GM21381 (cell line): ENCODE data around the gene HMGN1.

ENCODE experiments used
- ATAC-seq: cut with Tn5 transposase; IDR thresholded peaks from one replicate; pipeline ENCODE4 v1.9.1; 2021; ENCODE audit warnings: mild to moderate bottlenecking, moderate library complexity; ENCODE audit not compliant: unreplicated experiment

Gene HMGN1

GRCh38 chr21:39334611-39335010, 14.3 kb downstream of the HMGN1 start:
- ATAC-seq = no peak

DNA sequence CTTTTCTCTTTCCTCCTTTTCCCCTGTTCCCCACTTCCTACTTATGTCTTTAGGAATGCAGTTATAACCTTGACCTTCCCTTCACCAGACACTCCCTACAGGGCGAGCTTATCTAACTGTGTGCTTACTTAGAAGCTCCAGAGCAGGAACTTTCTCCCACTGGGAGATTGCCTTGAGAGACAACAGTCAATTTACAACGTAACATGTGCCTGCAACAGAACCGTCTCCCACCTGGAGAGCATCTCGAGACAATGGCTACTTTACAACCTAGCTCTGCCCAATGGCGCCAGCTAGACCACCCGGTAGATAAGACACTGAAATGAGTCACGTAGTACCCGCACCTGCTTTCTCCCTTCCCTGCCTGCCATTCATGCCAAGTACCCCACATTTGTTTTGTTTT, 16.7 kb downstream of the HMGN1 start:
- no peak for ATAC-seq

- no peak for ATAC-seq
These were observed 18.9 kb downstream of the HMGN1 start for GRCh38 chr21:39330001-39330400.

GRCh38 chr21:39327727-39328126, 21.2 kb downstream of the HMGN1 start:
- ATAC-seq = no peak

GRCh38 chr21:39326607-39327307, 22.1 kb downstream of the HMGN1 start:
- no peak for ATAC-seq

GRCh38 chr21:39325458-39325857, 23.4 kb downstream of the HMGN1 start:
- ATAC-seq = no peak

DNA sequence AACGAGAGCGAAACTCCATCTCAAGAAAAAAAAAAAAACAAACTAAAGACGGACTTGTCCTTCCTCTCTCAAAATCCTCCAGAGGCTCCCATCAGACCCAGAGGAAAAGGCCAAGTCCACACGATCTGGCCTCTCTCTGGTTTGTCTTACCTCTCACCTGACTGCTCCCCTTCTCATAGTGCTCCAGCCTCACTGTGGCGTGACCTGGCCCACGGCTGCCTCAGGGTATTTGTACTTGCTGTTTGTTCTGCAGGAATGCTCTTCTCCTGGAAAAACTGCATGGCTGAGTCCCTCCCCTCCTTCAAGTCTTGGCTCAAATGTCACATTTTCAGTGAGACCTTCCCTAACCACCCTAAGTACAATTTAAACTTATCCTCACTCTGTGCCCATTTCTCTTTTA, 27.5 kb downstream of the HMGN1 start:
- ATAC-seq = no peak

- no peak for ATAC-seq
These were observed 29.0 kb downstream of the HMGN1 start for GRCh38 chr21:39319814-39320332.

GRCh38 chr21:39319251-39319756, 29.6 kb downstream of the HMGN1 start:
- no peak for ATAC-seq

DNA sequence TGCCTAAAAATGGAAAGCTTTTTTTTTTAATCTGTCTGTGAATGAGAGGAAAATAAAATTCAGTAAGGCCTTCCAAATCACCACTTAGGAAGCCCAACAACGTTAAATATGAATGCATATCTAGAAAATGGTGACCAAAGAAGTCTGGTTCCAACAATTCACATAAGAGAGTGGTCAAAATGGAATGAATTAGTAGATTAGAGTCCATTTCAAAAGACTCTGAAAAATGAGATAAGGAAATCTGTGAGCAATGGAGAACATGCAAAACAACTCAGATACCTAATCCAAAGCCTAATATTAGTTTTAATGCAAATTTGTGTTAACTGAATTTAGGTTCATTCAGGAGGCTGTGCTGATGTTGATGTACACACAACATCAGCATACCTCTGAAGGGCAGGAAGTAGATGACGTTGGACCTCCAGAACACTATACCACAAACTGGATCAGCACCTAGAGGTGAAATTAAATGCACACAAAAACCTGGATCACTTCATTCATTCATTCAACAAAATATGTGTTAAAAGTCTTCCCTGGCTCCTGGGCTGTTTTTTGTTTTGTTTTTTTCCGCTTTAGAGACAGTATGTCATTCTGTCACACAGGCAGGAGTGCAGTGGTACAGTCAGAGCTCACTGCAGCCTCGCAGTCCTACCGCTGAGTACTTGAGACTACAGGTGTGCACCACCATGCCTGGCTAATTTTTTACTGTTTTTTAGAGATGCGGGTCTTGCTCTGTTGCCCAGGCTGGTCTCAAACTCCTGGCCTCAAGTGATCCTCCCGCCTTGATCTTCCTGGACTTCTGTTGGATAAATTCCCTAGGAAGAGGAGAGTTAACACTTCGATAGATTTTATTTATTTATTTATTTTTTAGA, 30.6 kb downstream of the HMGN1 start:
- no peak for ATAC-seq

- no peak for ATAC-seq
These were observed 31.5 kb downstream of the HMGN1 start for GRCh38 chr21:39317134-39318090.

DNA sequence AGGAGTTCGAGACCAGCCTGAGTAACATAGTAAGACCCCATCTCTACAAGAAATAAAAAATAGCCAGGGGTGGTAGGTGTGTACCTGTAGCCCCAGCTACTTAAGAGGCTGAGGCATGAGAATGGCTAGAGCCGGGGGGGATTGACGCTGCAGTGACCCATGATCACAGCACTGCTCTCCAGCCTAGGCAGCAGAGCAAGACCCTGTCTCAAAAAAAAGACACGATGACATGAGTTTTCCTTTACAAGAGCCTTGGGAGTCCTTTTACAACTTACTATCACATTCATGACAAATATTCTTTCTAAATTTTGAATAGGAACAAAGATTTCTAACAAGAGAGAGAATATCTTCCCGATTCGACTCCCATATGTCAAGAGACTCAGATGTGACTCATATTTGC, 32.2 kb downstream of the HMGN1 start:
- no peak for ATAC-seq

DNA sequence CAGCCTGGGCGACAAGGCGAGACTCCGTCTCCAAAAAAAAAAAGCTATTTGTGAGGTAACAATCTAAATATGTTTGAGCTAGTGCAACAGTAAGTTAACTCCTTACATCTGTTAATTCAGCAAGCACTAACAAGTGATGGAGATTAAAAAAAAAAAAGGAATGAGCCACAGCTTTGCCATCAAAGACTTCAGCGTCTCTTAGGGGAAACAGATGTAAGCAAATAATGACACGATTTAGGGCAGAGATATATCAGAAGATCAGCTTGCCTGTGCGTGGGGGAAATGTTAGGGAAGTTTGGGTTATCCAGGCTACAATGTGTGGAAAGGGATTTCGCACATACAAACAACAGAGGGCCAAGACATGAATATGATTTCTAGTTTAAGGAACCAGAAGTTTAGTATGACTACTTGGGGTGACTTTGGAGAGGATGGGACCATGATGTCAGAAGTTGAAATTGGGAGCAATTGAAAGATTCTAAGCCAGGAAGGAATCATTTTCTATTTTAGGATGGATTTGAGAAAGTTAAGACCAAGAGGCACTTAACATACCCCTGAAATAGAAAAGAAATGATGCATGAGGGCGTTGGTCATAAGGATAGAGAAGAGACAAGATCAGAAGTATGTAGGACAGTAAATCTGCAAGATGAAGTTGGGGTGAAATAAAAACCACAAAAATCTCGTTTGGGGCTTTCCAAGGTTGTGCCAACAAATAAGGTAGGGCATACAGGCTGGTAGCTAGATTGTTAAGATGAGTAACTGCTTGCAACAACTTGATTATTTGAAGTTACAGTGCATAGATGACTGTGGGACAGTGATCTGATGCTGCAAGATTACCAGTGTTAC, 33.1 kb downstream of the HMGN1 start:
- no peak for ATAC-seq

DNA sequence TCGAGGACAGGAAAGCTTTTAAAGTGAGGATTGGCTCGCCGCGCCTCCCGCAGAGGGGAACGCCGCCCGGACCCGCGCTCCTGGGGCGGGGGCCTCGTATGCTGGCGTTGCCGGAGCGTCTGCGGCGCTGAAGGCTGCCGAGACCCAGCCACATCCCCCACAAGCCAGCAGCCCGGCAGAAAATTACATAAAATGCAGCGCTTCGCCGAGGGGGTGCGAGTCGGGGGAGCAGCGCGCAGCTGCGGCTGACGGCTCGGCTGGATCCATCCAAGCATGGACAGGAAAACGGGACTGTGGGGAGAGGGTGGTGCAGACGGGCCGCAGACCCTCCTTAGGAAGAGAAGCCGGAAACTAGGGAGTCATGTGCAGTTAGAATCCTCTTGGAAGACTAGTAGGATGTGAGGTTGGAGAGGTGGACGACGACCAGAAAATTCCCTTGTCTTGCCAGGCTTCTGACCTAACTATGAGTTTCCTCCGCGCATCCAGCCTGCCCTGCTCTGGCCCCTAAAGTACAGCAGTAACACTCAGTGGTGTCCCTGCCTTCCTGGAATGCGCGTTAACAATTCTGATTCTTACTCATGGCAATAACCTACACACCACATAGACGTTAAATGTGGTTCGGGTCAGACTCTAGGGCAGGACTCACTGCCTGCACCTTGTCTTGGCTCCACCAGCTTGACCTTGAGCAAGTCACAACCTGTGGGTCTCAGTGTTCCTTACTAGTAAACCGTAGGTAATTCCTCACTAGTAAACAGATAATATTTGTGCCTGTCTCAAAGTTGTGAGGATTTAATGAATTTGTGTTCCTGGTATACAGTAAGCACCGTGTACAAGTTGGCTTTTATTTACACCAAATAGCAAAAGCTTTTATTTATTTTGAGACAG, 34.5 kb downstream of the HMGN1 start:
- ATAC-seq = peak; percentile 12

- ATAC-seq = peak; percentile 48
These were observed 35.2 kb downstream of the HMGN1 start, which contains the start of gene BRWD1 for GRCh38 chr21:39313571-39314142. Gene BRWD1, minus strand, starts transcription at chr21:39313632. Its CDS starts 141 bp downstream, at chr21:39313491.

- ATAC-seq = peak; percentile 12
These were observed 35.8 kb downstream of the HMGN1 start for GRCh38 chr21:39313042-39313570.

DNA sequence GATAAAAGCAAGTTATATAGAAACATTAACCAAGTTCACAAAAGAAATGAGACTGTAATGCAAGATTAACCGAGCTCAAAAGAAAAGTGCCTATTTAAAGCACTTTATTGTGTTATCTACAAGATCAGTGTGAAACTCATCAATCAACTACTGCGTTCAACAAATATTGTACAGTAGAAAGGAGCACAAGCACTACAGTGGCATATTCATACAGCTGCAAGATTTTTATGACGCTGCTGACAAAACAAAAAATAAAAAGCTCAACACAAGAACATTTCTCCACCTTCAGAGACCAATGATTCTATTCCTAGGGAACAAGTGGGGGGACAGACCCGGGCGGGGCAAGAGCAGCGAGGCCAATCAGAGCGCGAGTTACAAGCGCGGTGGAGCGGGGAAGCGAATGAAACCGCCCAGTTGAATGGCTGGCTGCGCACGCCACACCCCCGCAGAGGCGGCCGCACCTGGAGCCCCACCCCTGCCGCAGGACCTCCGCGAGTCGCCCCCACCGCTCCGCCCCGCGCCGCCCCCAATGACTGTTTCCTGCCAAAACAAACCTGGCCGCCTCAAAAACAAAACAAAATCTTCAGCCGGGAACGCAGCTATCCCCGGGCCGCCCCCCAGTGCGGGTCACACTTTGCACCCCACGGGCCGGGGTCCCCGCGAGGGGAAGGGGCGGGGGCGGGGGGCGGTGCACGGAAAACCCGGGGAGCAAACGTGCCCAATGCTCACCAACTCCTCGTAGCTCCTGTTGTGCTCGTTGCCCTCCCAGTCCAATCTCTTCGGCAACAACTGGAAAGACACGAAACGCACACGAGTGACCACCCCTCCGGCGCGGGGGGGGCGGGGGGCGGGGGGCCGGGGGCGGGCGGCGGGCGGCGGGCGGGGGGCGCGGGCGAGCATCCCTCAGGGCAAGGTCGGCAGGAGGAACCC, 36.5 kb downstream of the HMGN1 start:
- ATAC-seq = peak; percentile 82
